Skeletal muscle cell (primary cell): ENCODE results near the gene ACTBL2.

Experiments used
- DNase-seq: peaks from one replicate; pipeline ENCODE4 v3.0.0-alpha.2; 2010; ENCODE audit warnings: low read depth
- H3K4me3 ChIP-seq: 2 replicates; pipeline ENCODE4 v1.5.1; 2011; ENCODE audit warnings: low read depth, mild to moderate bottlenecking, control low read depth, low read length, moderate library complexity

ACTBL2 gene

DNA sequence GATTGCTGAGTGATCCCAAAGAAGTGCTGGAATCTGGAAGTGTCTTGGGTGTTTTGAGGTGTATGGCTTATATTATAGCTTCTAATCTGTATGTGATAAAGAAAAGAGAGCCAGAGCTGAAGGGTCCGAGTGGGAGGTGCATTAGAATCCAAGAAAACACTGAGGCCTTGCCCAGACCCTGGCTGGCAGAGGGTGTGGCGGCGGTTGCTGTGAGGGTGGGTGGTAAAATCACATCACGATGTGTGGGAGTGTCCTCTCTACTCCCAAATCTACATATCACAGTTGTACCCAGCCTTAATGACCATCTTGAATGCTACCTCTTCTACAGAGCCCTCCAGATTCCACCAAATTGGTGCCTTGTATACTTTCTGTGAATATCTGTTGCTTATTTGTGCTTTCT, 28.9 kb downstream of the ACTBL2 start:
- DNase-seq = no peak
- H3K4me3 ChIP-seq = no peak overlapping the region

DNA sequence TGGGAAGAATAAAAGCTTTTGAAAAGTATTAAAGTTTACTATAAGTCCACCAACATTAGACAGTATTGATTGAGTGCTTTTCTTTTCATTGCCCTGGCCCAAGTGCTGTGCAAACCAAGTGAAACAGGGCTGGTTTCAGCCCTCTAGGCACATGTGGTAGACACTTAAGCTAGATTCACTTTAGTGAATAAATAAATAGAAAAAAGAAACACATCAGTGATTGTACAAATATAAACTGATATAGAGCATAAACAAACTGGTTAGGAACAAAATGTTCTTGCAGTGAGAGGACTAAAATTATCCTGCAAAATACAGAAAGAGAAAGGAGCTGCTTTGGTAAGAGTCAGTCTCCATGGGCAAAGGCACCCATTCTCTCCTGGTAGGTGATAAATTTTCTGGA, 29.7 kb downstream of the ACTBL2 start:
- DNase-seq = no peak
- no peak overlapping the region for H3K4me3 ChIP-seq

DNA sequence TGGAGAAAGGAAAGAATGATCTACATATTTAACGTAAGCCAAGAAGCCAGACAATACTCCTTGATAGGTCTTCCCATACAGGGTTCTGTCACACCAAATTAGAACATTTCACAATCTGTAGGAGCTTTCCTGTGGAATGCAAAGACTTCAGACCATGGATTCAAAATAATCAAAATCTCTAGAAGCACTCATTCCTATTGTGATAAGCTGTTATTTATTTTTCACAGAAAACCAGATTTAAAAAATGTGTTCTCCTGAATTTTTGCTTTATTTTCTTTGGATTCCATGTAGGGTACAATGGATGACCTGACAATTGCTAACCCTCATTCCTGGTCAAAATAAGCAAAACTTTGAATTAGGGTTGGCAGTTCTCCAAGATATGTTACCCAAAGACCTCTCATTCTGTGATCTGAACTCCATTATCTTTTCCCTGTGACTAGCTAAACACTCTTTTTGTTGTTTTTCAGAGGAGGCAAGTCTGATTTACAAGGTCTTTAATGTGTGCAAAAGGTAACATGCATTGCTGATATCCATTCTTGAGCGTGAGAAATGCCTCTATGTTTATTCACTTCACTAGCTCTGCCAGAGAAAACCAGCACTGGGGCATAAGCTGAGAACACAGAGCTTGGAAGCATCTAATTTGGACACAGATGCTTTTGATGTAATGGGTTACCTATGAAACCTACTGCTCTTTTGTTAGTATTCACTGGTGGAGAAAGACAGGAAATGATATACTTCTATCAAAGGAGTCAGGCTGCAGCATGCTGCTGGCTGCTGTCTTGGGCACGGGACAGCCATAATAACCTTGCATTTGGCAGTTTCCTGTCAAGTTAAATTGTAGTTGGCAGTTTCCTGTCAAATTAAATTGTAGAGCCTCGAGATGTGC, 31.4 kb downstream of the ACTBL2 start:
- DNase-seq = no peak
- H3K4me3 ChIP-seq = no peak overlapping the region

DNA sequence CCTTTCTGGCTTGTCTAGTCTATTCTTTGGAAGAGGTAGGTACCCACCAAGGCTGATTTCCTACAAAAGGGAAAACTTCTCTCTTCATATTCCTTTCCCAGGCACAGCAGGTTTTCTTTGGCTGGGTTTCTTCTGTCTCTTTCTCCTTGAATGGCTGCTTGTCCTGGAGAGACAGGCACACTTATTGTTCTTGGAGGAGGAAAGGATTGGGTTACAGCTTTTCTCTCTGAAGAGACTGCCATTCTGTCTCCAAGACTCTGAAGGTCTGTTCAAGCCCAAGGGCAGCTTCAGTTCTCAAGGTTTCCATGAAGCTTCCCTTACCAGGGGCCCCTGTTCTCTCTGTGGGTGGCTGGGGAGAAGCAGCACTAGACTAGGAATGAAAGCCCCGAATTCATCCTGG, 33.9 kb downstream of the ACTBL2 start:
- no peak for DNase-seq

DNA sequence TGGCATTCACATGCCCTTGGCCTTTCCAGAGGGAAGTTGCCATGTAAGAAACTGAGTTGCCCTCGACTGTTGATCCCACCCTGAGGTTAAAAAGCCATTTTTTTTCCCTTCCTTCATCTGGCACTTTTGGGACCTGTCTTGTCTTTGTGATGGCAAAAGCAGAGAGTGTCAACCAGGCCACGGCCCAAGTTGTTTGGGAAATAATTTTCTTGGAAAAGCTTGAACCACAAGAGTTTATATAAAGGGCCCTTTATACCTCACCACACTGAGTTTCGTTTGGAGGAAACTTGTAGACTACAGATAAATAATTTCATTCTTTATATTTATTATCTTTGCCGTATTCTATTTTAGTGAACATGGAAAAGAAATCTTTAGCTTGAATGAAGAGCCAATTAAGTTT, 34.3 kb downstream of the ACTBL2 start:
- no peak for DNase-seq
- H3K4me3 ChIP-seq = no peak overlapping the region

More for the DNA sequence above, 33.9 kb downstream of the ACTBL2 start:
- H3K4me3 ChIP-seq = no peak overlapping the region

DNA sequence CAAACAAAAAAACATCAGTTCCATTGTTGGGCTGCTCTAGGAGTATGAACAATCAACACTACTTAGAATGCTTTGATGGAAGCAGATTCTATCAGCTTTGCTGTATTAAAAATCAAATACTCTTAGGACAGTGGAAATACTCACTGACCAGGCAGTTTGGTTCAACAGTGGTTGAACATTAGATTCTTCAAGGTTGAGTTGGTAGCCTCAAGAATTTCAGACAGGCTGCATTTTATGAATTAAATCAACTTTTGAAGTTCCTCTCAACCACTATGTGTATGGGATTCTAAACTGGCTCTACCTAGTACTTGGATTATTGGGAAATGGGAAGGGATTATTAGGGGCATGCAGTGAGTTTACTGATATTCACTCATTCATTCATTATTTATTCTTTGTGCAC, 35.0 kb downstream of the ACTBL2 start:
- no peak overlapping the region for H3K4me3 ChIP-seq
- no peak for DNase-seq

DNA sequence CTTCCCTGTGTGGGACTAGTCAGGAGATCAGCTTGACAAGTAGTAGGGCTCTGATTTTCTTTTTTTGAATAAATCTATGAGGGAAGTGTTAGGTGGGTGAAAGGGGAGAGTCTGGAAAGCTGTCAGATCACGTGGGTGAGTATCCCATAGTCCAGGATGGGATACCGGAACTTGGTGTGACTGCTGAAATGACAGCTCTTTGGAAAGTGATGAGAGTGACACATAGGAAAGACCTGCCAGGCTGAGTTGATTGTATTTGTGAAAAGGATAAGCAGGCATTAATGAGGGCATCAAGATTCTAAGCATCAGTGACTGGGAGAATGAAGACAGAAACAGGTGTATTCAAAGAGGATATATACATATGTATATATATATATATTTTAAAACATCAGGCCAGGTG, 35.6 kb downstream of the ACTBL2 start:
- DNase-seq = no peak
- H3K4me3 ChIP-seq = no peak overlapping the region

DNA sequence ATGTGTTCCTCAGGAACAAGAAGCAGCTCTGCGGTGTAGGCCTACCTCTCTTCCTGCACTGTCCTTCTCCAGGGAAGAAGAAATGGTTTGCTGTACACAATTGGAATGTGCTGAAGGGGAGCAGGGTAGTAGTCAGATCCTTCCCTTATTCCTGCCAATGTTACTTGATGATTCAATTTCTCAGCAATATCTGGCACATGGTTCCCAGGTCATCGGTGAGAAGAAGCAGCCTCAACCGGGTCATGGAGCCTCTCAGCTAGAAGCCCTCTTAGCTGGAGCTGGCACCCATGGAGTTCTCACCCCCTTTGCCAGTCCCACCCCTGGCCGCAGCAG, 36.9 kb downstream of the ACTBL2 start:
- DNase-seq = no peak
- no peak overlapping the region for H3K4me3 ChIP-seq

DNA sequence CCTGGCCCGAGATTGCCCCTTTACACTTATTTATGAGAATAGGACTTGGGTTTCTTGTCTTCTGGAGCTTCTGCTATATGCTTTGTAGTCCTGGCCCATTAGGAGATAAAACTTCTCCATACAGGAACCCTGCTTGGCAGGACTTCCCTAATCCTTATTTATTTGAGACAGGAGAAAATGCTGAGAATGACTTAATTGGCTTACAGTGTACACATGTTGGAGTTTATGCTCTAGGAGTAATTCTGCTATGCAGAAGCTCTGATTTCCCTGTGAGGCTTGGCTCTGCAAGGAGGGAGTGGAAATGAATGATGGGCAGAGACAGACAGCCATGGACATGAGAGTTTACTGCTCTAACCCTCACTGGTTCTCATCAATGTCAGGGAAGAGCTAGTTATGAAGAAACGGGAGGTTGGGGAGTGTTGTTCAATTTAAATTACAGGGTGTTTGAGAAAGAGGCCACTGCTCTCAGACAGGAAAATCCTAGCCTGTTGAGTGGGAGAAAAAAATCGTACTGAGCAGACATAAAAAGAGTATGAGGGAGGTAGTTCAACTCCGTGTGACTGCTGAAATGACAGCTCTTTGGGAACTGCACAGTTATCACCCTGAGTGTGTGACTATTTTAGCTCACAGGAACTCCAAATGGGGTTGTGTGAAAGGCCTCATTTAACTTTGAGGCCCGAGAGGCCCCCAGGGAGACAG, 37.5 kb downstream of the ACTBL2 start:
- no peak for DNase-seq
- H3K4me3 ChIP-seq = no peak overlapping the region

DNA sequence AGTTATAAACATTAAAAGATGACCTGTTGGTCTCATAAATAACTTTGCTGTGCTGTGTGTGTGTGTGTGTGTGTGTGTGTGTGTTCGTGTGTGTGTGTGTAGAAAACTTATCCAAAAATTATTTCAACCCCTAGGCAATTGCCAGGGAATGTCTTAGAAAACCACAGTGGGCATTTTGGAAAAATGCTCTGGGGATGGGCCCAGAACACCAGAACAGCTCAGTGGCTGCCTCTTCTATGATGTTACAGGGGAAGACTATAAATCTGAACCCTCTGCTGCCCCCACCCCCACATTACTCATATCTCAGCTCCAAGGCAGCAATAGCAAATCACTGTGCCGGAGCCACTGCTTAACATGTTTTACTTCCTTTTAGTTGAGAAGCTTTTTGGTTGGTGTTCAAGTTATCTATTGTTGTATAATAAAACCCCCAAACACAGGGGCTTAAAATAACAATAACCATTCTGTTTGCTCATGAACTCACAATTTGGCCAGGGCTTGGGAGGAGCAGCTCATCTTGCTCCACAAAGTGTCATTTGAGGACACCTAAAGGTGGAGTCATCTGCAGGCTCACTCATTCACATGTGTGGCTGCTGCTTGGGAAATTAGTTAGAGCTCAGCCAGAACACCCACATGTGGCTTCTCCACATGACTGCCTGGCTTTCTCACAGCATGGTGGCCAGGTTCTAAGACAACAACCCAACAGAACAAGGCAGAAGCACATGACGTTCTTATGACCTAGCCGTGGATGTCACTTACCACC, 40.4 kb downstream of the ACTBL2 start:
- H3K4me3 ChIP-seq = no peak overlapping the region
- DNase-seq = peak; percentile 96

DNA sequence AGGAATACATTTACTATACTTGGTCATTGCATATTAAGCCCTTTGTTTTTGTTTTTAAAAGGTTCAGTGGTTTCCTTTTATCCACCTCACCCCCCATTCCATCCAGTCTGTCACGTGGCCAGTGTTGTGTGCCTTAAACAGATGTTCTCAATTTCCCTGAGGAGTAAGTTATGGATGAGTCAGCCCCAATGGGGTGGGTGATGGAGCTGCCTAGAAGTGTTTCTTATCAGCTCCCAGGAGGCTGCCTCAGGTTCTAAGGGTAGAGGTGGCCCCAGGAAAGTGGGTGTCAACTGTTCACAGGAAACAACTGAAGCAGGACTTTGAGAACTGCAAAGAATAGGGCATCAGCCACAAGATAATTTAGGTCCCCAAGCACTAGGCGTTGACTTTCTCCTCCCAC, 41.1 kb downstream of the ACTBL2 start:
- DNase-seq = peak; percentile 95
- no peak overlapping the region for H3K4me3 ChIP-seq

DNA sequence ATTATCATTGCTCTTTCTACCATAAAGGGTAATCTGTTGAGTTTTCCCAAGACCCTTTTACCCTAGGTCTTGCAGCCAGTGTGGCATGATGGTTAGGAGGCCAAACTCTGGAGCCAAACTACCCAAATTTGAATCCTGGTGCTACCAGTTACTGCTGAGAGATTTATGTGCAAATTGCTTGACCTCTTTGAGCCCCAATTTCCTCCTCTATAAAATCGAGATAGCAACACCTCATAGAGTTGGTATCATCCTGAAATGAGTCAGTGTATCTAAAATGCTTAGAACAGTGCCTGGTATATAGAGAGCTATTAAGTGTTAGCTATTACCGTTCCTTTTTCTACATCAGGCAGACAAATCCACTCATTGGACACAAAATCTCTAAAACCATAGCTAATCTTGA, 43.0 kb downstream of the ACTBL2 start:
- DNase-seq = no peak

DNA sequence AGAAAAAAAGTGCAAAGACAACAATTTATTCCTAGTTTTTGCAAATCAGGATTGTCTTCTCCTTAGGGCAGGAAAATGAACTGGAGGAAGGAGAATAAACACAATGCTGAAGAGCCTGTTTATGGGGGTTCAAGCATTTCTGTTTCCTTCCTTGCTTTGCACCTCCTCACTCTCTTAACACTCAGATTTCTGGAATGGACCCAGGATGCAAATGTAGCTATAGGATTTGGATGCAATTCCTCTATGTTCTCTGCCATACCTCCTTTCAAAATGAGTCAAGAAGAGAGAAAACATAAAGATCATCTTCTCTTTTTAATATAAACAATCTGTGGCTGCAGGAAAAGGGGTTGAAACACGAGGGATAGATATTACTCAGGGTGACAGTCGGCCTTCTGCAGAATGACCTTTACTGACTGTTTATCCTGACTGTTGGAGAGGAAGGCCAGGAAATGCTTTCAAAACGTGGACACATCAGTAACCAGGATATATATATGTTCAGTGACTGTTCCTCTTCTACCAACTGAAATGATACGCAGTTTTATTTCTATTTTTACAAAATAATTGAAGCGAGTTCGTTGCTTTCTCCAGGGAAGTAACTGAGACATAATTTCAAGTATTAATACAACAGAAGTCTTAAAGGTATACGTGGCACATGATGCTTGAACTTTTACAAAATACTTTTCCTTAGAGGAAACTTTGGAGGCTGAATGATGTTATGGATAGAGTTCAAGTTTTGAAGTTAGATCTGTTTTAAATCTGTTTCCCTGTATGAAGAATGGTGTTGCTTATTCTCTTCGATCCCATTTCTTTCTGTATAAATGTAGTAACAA, 44.4 kb downstream of the ACTBL2 start:
- no peak for DNase-seq

More for the DNA sequence above, 43.0 kb downstream of the ACTBL2 start:
- H3K4me3 ChIP-seq = no peak overlapping the region

DNA sequence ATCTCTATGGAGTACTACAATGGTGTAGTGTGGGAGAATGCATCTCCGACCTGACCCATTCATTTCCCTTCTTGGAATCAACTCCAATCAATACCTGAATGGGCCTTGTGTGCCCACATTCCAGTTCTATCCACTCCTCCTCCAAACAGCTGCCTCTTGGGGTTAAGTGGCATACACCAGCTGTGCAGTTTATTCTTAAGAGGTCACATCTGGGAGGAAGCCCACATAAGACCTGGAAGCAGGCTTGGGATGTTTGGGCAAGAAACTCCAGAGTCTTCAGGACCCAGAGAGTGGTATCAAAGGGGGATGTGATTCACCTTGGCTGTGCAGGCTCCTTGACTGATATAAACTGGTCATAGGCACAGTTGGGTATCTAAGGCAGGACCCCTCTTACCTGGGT, 46.0 kb downstream of the ACTBL2 start:
- DNase-seq = no peak
- H3K4me3 ChIP-seq = no peak overlapping the region

More for the DNA sequence above, 44.4 kb downstream of the ACTBL2 start:
- H3K4me3 ChIP-seq = no peak overlapping the region

DNA sequence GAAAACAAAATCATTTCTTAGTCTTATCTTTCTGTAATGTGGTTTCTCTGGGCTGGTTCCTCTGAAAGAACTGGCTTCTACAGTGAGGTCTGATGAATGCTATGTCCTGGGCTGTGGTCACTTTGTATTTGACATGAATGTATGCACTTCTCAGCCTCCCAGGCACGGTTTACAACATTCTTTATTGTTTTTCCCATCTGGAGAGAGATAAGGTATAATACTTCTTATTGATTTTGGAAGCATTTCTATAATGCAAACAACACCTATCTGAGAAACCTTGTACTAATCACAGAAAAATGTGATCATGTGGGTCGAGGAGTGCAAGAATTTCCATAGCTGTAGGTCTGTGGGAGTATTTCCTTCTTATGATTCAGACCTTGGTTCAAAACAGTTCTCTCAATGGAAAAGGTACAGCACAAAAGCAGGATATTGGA, 46.9 kb downstream of the ACTBL2 start:
- peak; percentile 85 for DNase-seq
- no peak overlapping the region for H3K4me3 ChIP-seq

DNA sequence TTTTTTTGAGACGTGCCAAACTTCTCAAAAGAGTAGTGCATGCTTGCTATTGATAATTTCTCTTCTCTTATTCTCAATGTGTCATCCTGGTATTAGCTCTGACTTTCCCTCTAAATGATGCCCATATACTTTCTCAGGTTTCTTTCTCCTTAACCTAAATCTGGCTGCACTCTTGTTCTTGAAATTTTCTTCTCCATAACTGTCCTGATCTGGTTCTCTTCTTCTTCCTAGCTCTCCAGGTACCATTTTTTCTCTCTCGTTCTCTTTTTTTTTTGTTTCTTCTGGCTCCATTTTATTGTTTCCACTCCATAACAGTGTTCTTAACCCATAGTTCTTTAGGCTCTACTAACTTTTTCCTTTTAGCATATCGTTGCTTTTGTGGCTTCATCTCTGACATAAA, 47.9 kb downstream of the ACTBL2 start:
- DNase-seq = no peak
- no peak overlapping the region for H3K4me3 ChIP-seq

DNA sequence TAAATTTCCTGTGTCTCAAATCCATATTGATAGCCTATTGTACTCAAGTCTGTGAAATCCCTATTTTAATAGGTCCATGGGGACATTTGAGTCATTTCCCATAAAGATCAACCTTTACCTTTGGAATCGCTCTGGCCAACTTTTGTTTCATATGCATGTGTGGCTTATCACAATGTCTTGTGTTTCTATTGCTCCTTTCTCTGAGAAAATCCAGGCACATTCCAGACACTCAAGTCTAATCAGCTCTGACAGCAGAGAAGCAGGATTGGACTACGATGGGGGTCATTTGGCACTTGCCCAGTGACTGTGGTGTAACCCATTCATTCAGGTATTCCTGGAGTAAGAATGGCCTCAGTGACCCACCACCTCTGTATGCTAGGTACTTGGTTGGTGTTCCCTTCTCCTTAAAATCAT, 48.4 kb downstream of the ACTBL2 start:
- DNase-seq = no peak
- H3K4me3 ChIP-seq = no peak overlapping the region

DNA sequence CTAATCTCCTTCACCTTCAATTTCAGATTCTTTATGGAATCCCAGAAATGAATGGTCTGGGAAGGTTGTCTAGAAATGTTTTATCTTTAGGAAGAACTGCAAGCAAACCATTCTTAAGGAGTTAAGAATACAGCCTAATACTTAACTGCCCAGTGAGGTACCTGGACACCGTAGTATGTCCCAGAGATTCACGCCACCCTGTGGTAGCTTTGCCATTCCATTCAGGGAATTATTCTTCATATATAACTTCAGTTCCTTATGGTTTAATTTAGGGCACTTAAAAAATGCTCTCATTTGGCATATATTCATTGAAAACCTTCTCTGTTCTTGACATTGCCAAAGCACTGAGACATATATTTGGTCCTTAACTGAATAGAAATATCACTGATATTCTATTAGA, 49.7 kb downstream of the ACTBL2 start:
- no peak overlapping the region for H3K4me3 ChIP-seq
- DNase-seq = no peak

DNA sequence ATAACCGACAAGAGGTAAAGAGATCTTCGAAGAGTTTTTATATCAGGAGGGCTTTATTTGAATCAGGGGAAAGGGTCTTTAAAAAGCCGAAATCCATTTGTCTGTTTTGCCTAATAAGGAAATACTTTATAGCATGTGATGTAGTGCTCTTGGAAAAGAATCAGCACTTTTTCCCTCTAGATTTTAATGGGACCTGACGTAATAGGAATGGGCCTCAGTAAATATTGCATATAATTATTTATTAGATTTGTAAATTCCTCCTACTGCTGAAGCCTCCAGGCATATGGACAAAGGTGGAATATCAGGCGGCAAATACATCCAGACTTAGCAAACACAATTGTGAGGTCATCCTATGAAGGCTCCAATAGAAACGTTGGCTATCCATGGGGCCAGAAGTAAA, 50.9 kb downstream of the ACTBL2 start:
- no peak overlapping the region for H3K4me3 ChIP-seq
- no peak for DNase-seq
